A549 treated with AZD9567 at 1 μM for 4 hours (cell line): Measurements from ENCODE around the gene CBX8. TPM values are rescaled to one million over a fixed set of nuclear protein-coding genes. Genes with fewer than 3 reads are reported as not detected.

Experiments used
- total RNA-seq: library from RNA; stranded (reverse); fragments of 200-300 nt; extraction: Qiagen RNA extraction; gene quantifications from 5 replicates; pipeline ENCODE4 v1.2.3, GENCODE V29; 2022; ENCODE audit not compliant: insufficient read depth

CBX8 gene
- 9.4 to 18.7 TPM (median 18.0 TPM) in 5 replicates for total RNA-seq

DNA sequence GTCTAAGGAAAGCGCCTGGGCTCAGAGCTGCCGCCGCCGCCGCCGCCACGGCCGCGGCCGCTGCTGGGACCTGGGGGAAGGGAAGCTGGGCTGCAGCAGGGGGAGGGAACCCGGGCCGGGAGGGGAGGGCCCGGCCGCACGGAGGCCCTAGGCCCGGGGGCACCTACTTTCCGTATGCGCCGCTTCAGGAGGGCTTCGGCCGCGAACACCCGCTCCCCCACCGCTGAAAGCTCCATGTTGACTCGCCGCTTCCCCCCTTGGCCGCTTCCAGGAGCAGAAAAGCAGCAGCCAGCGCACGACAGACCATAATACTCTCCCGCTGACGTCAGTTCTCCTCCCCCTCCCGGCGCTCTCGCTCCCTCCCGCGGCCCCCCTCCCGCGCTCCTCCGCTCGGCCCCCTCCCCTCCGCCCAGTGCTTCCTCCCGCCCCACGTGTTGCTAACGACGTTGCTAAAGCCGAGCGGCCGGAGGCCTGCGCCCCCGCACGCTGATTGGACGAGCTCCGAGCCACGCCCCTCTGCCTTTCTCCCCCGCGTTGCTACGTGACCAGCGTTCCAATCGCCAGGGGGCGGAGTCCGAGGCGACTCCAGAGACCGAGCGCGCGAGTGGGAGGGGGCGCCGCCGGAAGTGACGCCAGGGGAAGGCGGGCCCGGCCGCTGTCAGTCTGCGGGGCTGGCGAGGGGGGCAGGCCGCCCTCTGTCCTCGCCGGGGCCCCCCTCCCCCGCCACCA is at the start of gene CBX8:
TSS of gene CBX8 (minus strand) at position 315 of the 729 bp plus-strand sequence. CDS start at position 236, 79 bp downstream.

DNA sequence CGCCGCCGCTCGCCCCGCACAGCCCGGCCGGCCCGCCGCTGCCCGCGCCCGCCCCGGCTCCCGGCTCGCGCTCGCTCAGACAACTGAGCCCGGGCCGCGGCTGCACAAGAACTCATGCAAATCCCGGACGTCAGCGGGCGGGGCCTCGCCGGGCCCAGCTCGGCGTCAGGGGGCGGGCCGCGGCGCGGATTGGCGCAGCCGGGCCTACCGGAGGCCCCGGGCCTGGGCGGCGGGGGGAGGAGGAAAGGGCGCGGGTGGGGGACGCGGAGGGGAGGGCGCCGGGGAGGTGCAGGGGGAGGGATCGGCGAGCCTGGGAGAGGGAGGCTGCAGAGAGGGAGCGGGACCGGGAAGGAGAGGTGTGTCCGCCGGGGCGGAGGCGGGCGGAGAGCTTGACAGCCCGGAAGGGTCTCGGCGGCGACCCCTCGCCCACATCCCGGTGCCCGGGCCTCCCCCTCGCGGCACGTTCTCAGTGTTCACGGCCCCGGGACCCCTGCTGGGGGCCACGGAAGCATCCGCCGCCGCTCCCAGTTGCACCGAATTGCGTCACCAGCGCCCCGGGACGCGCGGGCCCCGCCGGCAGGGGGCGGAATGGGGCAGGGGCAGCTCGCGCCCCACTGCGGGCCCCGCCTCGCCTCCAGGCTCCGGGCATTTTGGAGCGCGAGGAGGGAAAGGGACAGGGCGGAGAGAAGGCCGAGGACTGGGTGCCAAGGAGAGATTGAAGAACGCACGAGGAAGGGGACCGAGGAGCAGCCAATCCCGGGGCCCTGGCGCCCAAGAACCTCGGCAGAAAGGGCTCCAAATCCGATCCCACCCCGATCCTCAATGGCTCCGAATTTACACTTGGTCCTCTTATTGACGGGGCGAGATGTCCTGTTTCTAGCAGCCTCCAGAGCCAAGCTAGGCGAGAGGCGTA is 42.7 kb upstream of the CBX8 start, which contains the start of gene CBX4:
TSS of gene CBX4 (minus strand) at position 85 of the 913 bp plus-strand sequence. CDS start 189 bp downstream, outside the sequence.

DNA sequence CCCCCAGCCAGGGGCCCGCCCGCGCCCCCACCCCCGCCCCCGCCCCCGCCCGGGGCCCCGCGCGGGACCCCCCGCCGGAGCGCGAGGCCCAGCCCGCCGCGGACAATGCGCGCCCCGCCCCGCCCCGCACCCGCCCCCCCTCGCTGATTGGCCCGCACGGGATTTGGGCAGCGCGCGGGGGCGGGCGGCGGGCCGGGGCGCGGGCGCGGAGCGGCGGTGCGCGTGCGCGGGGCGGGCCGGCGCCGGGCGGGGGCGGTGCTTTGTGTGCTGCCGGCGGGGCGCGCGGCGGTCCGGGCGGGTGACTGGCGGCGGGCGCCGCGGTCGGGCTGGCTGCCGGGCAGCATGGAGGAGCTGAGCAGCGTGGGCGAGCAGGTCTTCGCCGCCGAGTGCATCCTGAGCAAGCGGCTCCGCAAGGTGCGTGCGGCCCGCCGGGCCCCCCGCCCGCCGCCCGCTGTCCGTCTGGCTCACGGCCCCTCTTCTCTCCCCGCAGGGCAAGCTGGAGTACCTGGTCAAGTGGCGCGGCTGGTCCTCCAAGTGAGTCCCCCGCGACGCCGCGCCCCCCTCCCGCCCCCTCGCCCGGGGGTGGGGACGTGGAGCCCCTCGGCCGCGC is 18.9 kb downstream of the CBX8 start, which contains the start of gene CBX2:
TSS of gene CBX2 (plus strand) at position 255 of the 610 bp plus-strand sequence. CDS start at position 343, 88 bp downstream.

Other genes starting within 250 kb of the CBX8 start
- gene RBFOX3, start 186.0 kb downstream of the CBX8 start, total RNA-seq, result 2.3 to 5.7 TPM (median 4.5 TPM) in 5 replicates
- gene ENPP7, start 66.1 kb downstream of the CBX8 start, total RNA-seq, result not detected in 5 replicates
- 13.8 to 18.4 TPM (median 17.0 TPM) in 5 replicates for gene CBX2, start 18.9 kb downstream of the CBX8 start, total RNA-seq
- 28.8 to 40.0 TPM (median 36.2 TPM) in 5 replicates for gene CBX4, start 42.4 kb upstream of the CBX8 start, total RNA-seq
- gene TBC1D16, start 238.8 kb upstream of the CBX8 start, total RNA-seq, result 8.8 to 14.0 TPM (median 12.7 TPM) in 5 replicates
- 6.2 to 9.6 TPM (median 6.9 TPM) in 5 replicates for gene CCDC40, start 239.6 kb upstream of the CBX8 start, total RNA-seq